HG02798 (cell line): ENCODE results near the gene PLXNA2.

ENCODE experiments used
- ATAC-seq: cut with Tn5 transposase; IDR thresholded peaks from one replicate; pipeline ENCODE4 v1.9.1; 2021; ENCODE audit warnings: mild to moderate bottlenecking; ENCODE audit not compliant: unreplicated experiment, poor library complexity

PLXNA2 gene

DNA sequence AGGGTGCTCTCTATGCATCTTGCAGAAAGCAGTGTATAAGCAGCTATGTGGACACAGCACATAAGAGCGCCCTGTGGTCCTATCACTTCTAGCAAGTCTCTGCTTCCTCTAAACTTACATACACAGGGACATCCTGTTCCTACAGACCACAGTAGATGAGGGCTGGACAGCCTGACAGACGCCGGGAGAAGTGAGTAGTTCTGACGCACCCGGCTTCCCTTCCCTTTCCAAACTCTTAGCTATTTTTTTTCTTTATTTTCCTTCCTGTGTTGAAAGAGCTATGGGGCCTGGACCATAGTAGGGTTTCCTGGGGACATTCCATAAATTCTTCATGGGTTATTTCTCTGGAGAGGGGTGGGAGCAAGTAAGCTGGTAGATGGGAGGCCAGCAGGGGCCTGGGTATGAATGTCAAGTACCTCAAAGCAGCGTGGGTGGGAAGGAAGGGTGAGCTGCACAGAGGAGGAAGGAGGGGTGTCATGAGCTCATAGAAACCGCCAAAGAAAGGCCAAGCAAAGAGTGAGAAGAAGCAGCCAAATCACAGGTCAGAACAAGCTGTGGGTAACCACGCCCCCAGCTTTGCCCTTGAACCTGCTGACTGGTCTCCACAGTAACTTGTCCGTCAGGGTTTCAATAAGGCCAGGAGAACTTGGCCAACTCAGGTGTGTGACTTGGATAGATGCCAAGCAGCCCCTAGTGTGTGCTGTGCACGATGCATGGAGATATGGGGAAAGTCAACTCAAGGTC is 36.6 kb downstream of the PLXNA2 start:
- no peak for ATAC-seq

DNA sequence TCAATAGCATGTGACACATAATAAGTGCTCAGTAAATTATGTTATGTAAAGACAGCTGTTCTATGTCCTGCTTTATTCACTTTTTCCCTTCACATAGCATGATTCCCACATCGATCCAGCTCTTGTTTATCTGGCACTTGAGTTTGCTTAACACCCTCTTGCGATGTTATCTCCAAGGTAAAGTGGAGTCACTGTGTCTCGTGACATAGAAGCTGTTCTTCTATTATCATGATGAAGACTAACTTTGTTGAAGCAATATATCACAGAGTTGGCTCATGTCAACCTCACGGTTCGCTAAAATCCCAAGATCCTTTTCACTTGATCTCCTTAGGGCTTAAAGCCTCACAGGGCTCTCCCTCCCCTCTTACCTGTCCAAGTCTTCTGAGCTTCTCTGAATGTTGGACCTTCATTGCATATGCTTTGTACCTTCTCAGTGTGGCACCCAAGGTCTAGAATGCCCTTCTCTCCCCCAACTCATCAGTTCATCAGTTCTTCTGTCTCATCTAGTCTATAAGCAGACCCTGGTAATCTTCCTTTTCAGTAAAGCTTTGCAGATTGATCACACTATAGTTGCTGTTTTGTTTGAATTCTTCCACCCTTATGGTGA is 38.0 kb downstream of the PLXNA2 start:
- no peak for ATAC-seq

DNA sequence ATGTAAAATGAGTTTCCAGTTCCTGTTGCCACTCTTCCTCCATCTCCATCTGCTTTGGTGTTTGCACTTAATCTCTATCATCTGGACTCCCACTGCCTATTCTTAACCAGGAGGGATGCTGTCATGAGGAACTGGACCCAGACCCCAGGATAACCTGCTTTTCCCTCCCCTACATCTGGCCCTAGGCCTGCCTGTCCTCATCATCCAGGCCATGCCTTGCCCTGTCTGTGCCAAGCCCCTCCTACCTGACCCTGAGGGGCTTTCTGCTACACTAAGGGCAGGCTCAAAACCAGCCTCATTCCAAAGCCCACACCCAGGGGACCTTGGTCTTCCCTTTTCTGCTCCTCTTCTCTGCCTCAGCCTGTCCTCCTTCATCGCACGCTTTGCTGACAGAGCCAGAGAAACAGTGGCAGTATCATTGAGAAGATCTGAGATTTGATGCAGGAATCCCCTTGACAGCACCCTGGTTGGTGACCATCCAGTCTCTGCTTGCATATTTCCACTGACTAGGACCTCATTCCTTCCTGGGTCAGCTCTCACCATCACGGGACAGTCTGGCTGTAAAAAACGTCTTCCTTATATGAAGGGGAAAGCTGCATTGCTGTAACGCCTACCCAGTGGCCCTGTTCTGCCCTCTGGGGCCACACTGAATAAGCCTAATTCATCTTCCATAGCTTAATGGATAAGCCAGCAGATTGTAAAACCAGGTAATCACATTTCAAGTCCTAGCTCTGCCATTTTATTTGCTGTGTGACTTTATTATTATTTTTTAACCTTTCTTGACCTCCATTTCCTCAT is 38.8 kb downstream of the PLXNA2 start:
- no peak for ATAC-seq

DNA sequence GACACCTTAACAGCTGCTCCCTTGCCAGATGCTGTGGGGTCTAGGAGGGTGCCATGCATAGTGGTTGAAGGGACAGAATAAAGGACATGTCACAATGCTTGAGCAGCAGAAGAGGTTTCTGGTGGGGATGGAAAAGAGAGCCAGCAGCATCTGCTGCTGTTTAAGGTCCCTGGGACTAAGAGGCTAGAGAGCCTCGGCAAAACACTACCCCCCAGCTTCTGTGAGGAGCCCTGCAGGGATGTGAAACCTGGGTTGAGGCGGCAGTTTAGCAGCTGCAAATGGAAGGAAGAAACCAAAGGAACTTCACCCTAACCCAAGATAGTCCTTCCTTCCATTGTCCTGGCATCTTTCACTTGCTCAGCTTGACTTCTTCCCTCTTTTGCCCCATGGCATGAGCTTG is 39.4 kb downstream of the PLXNA2 start:
- ATAC-seq = no peak

DNA sequence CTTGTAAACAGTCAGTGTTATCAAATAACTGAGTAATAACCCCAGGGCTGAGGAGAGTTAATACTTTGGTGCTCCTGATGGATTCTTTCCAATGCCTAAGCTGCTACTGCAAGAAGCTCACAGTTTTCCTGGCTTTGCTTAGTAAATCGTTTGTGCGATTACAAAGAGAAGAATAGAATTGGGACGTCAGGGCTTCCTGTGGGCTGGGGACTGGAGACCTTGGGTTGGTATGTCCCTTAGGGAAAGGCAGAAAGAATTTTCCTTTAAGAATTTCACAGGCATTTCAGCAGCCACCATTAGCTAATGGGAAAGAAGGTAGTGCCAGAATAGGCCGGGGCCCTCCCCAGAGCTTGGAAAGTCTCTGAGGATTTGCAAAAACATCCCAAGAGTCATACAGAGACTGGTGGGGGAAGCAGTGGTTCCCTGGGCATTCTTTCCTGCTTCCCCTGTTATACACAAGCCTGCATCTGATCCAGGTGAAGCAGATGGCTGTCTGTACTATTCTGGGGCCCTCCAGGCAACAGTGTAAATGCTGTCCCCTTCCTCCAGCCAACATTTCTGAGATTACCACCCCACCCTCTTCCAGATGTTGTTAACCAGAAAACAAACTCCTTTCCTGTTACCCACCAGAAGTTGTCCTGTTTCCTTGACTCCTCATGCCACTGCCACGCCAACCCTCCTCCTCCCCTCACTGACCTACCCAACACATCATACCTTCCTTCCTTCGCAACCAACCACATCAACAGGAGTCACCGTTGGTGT is 40.2 kb downstream of the PLXNA2 start:
- ATAC-seq = no peak

DNA sequence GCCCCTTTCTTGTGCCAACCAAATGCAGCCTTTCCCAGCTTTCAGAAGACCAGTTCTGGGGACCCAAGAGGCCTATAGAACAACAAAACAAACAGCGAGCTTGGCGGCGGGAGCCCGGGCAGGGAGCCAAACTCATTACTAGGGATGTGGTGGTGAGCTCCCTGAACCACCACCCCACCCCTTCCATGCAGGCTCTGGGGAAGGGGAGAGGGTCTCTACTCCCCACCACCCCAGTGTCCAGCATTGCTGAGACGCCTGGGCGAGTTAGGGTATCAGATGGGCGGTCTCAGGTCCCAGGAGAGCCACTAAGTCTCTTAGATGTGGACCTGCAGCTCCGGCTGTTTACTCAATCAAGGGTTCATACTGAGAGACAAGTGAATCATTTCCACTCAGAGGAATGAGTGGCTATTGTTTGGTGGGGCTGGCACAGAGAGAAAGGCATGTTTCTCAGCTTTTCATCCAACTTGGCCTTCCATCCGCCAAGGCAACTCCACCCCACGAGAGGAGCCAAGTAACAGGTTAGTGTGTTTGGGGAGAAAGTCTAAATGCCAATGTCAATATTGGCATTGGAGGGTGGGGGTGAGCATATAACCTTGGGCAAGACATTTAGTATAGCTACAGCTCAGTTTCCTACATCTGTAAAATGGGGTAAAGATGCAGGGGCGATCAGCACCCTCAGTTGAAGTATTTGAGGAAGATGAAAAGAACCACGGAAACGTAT is 40.9 kb downstream of the PLXNA2 start:
- ATAC-seq = no peak

DNA sequence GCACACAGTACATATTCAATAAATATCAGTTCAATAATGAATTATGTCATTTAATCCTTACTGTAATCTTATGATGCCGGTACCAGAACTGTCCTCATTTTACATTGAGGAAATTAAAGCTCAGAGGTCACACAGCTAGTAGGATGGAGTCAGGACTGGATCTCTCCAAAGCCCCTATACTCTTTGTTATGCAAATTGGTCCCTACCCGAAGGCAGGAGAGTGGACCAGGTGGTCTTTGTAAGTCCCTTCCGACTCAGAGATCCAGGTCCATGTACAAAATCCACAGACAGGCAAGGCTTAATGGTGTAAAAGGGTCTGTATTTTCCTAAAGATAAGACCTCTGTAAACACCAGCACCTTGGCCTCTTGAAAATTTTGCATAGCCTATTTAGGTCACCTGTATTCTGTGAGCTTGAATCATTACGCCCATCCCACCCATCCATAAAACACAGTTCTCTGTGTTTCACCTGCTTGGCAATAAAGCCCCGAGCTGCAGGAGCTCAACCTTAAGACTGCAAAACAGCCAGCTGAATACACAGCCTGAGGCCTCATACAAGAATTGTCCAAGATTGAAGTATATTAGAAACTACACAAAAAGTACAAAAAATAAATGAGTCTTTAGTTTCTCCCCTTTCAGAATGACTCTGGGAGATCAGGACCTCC is 41.7 kb downstream of the PLXNA2 start:
- no peak for ATAC-seq

DNA sequence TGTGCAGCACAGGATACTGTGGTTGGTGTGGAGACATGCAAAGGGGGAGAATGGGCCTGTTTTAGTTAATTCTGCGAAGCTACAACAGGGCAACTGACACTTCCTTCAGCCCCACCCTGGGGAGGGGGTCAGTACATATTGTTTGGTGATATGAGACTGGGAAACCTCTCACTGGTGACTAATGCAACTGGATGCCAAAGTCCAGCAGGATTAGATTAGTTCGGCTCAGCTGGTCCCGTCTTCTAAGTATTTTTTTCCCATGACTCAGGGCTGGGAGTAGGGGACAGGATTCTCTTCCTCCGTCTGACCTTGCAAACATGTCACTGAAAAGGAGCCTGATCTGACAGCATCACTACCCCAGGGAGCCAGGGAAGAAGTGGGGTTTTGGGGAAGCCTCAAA is 43.0 kb downstream of the PLXNA2 start:
- no peak for ATAC-seq

DNA sequence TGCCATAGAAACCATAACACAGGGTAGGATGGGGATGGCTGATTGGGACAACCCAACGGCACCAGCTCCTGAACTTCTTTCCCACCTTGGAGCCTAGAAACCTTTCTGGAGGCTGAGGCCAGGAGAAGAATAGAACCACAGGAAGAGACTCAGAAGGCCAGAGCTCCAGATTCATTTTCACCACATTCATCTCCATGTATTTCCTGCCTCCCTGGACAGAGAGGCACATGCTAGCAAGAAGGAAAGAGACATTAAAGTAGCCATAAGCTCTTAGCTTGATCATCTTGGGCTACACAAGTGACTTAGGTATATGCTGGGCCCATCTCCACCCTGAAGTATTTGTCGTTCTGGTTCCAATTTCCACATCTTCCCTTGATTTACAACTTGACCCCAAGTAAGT is 44.1 kb downstream of the PLXNA2 start:
- ATAC-seq = no peak

DNA sequence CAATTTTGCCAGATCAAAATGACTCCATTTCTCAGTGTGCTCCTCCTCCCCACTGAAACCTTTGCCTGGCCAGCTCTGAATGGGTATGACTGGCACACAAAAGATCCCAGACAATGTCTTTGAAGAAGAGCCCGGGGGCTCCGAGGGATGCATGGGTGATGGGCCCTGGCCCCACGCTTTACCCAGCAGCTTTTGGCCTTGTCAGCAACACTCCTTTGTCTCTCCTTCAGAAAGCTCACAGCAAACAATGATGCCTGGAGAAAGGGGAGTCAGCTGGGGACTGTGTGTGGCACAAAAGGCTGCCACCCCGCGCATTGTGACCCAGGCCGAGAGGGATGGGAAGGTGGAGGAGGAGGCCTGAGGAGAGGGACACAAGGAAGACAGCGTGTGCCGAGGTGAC is 45.9 kb downstream of the PLXNA2 start:
- no peak for ATAC-seq

DNA sequence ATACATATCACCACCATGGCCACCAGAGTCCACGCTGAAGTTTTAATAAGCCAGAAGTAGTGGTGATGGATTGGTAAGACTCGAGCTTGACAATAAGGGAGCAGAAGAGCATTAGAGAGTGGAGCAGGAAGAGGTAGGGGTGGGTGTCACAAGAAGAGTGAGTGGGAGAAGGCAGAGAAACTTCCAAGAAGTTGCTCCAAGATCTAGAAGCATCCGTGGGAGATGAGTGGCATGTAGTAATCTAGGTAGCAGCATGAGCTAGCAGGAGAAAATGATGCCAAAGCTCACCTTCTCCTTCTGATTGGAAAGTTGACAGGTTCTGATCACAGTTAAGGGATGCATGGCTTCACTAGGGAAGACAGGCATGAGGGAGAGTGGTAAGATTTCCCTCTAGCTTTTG is 49.2 kb downstream of the PLXNA2 start:
- no peak for ATAC-seq

DNA sequence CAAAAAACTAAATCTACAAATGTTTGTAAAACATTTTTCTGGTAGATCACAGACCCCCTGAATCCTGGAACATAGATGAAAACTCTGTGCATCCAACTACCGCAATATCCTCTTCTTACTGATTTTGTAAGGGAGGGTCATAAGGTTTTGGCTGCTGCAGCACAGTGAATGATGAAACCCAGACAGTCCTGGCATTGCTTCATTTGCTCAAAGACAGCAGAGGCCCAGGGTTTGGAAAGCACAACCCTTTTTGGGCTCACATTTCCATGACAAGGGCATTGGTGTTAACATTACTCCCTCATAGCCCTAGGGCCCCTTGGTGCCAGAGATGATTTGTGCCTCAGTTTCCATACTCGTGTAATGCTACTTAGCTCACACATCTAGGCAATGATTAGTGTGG is 51.2 kb downstream of the PLXNA2 start:
- ATAC-seq = no peak

DNA sequence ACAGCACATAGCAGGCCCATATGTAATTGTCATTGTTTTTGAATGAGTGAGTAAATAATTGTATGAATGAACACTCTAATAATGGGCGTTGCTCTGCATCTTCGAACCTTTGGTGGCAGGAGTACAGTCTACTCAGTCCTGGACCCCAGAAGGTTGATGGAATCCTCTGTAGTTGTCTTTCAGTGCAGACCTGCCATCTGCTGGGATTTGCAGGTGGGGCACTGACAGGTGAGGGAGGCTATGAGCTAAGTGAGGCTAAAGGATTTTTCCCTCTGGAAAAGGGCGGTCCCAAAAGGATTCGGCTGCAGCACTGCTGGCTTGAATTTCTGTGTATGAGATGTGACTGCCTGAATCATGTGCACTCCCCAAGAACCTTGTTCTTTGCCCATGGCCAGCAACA is 53.4 kb downstream of the PLXNA2 start:
- no peak for ATAC-seq

DNA sequence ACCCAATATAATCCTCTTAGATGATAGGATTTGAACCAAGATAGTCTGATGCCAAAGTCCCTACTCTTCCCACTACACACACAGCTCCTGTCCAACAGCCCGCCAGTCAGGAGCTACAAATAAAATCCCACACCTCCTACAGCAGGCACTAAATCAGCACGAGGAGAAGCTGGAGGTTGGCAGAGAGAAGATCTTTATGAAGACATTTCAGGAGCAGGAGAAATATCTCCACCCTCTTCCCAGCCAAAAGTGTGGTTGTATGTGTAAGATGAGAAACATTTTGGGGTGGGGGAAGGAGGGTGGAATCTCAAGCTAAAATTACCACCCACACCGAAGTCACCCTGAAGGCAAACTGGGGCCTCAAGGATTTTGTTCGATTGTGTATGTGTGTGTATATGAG is 54.5 kb downstream of the PLXNA2 start:
- ATAC-seq = no peak

DNA sequence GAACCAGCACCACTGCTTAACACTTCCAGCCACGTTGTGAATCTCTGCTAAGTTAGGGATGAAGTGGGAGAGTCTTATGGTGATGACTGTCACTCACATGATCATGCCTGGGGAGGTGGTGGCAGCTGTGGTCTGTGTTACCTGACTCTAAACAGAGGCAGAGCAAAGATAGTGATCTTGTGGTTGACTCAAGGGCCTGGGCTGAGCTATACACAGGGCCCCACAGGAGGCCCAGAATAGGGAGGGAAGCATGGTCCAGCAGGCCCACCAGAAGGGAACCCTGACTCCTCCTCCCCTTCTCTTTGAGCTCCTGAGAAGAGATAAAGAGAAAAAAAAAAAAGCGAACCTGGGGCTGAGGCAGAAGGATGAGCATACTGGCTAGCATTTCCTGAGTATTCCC is 55.0 kb downstream of the PLXNA2 start:
- peak; percentile 56 for ATAC-seq

DNA sequence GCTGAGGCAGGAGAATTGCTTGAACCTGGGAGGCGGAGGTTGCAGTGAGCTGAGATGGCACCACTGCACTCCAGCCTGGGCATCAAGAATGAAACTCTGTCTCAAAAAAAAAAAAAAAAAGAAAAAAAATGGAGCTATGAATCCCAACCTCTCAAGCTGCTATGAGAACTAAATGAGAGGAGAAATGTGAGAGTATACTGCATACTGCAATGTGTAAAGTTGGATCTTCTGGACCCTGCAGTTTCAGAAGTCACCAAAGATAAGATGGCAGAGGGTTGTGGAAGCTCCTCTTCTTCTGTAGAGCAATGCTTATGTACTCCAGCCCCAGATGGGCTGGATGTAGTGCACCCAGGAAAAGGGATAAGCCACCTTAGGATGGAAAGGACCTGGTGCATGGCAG is 55.6 kb downstream of the PLXNA2 start:
- ATAC-seq = no peak

DNA sequence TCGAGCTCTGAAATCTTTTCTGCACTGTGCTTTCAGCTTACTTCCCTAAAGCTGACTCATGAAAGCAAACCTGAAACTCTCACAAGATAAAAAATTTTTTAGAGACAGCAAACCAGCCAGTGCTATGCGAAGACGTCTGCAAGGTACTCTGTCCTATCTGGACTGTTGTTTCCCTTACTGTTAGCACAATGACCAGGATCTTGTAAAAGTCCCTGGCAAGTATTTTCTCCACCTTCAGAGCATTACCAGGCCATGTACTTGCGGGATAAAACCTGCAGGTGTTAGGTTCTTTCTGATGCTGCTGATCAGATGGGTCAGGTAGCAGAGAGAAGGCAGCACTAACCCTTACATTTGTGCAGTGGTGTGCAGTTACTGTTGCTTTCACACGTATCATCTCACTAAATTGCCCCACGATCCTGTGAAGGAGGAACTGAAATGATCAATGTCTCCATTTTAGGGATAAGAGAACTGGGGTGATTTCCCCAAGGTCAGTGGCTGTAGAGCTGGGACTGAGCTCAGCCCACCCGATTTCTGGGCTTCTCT is 56.6 kb downstream of the PLXNA2 start:
- peak; percentile 70 for ATAC-seq

DNA sequence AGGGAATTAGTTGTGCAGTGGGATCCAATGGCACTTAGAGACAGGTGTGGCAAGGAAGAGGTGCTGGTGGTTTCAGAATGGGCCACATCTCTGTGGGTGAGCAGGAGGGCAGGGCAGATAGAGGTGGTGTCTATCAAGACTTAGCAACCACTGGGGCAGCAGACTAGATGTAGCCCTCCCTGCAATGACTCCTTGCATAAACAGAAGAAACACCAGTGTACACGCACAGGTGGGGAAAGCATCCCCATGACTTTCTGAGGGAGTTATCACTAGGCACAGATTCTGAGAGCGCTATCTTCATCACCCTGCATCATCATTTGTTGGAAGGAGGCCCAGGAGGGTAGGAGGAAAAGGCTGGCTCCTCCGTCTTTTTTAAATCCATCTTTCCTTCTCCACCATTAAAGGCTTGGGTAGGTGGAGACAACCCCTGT is 58.4 kb downstream of the PLXNA2 start:
- ATAC-seq = no peak

DNA sequence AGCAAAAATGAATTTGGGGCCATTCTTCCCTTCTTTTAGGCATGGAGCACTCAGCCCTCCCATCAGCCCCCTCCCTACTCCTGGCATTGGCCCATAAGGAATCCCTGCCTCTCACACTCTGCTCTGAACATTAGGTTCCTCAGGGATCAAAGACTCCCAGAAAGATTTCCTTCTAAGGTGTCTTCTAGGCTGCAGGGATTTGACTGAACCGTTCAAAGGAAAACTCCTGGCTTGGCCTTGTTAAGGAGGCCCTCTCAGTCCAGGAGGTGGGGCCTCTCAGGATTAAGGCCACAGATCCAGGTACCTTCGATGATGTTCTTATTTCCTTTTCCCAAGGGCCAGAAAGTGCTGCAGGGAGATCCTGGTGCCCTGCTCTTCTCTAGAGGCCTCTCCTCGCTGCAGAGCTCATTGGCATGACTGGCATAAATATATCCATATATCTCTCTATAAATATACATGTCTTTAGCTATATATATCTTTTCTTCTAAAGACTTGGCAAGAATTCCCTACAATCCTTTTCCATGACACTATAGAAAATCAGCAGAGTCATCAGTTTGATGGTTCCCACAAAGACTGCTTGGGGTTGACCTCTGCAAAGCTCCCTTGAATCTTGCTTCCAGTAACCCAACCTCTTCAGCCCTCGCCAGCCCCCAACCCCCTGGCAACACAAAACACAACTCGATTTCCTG is 59.1 kb downstream of the PLXNA2 start:
- ATAC-seq = no peak
